GM12872 (cell line): ENCODE data around the gene GIPR.
A peak's percentile ranks its signal among the peaks of the same experiment; 100 is the strongest.

Source experiments
- CTCF ChIP-seq: IDR thresholded peaks from 3 replicates; pipeline ENCODE4 v1.5.1; 2011; ENCODE audit warnings: low read depth, mild to moderate bottlenecking, low read length, moderate library complexity; ENCODE audit not compliant: insufficient read depth

Gene GIPR

GRCh38 chr19:45716359-45717130, 48.5 kb downstream of the GIPR start:
- TF ChIP-seq CTCF = no peak

- peak; percentile 31; the same call in 1 of the 3 replicates for TF ChIP-seq CTCF
These were observed 49.3 kb downstream of the GIPR start for GRCh38 chr19:45717131-45717982.

GRCh38 chr19:45717983-45718650, 50.1 kb downstream of the GIPR start:
- no peak for TF ChIP-seq CTCF

- TF ChIP-seq CTCF = no peak
These were observed 61.8 kb downstream of the GIPR start for GRCh38 chr19:45729800-45730290.

- peak; percentile 38; the same call in 1 of the 3 replicates for TF ChIP-seq CTCF
These were observed 62.6 kb downstream of the GIPR start, which contains the start of gene FBXO46 for GRCh38 chr19:45730368-45731288. FBXO46 (minus strand) TSS chr19:45730896; CDS start chr19:45713495, 17,401 bp downstream.
